SK-N-SH (cell line): ENCODE results near the gene TAX1BP1. TPM values are rescaled to one million over a fixed set of nuclear protein-coding genes. Genes with fewer than 3 reads are reported as not detected.

Source experiments
- CTCF ChIA-PET: fragments of 300-600, 350-600 bp; formaldehyde crosslinking; extraction: SDS; loops from one replicate; lab custom pipeline; 2021; lab: Yijun Ruan, JAX
- POLR2A ChIA-PET: fragments of 350-600 bp; sonication (Branson Sonifier 250); formaldehyde crosslinking; extraction: SDS; loops from one replicate; lab custom pipeline; 2020; ENCODE audit warnings: antibody characterized with exemption, inconsistent platforms; lab: Yijun Ruan, JAX
- DNase-seq: peaks from one replicate; pipeline ENCODE4 v3.0.0; 2012
- H2AFZ ChIP-seq: fragments of 200-600 bp; sonication (generic); 2 replicates; pipeline ENCODE4 v1.8.1; 2016; ENCODE audit warnings: antibody characterized with exemption, mild to moderate bottlenecking, low read depth
- H3F3A ChIP-seq: fragments of 200-600 bp; sonication (generic); replicated peaks from 2 replicates; pipeline ENCODE3; 2016; ENCODE audit warnings: antibody characterized with exemption, mild to moderate bottlenecking; ENCODE audit not compliant: insufficient read depth
- H3K27ac ChIP-seq, 2 experiments: fragments of 200-500 bp in 1 of 2; fragments of 200-600 bp in 1 of 2; sonication (Bioruptor generic) in 1 of 2; sonication (generic), shearing (Covaris generic) in 1 of 2; 2 replicates each; pipeline versions ENCODE4 v1.5.1 to v1.6.1; 2014 to 2016; ENCODE audit warnings: low read depth in 2 of 2, inconsistent platforms in 1 of 2, low read length in 1 of 2, mild to moderate bottlenecking in 1 of 2, mixed read lengths in 1 of 2
- H3K27me3 ChIP-seq: fragments of 200-600 bp; sonication (generic), shearing (Covaris generic); 2 replicates; pipeline ENCODE4 v1.6.1; 2016; ENCODE audit warnings: mixed run types; ENCODE audit not compliant: insufficient read depth
- H3K36me3 ChIP-seq, 2 experiments: fragments of 200-500 bp in 1 of 2; fragments of 200-600 bp in 1 of 2; sonication (Bioruptor generic) in 1 of 2; sonication (generic) in 1 of 2; replicated peaks in 1 of 2; 2 replicates each; pipeline versions ENCODE3 to v1.5.1; 2014 to 2016; ENCODE audit warnings: low read length in 1 of 2, mild to moderate bottlenecking in 1 of 2; ENCODE audit not compliant: insufficient read depth in 2 of 2, control insufficient read depth in 1 of 2
- H3K4me1 ChIP-seq, 2 experiments: fragments of 200-500 bp in 1 of 2; fragments of 200-600 bp in 1 of 2; sonication (Bioruptor generic) in 1 of 2; sonication (generic), shearing (Covaris generic) in 1 of 2; 2 replicates each; pipeline versions ENCODE4 v1.5.1 to v1.6.1; 2014 to 2016; ENCODE audit warnings: low read depth in 1 of 2, low read length in 1 of 2, mixed run types in 1 of 2; ENCODE audit not compliant: insufficient read depth in 2 of 2, control insufficient read depth in 1 of 2
- H3K4me2 ChIP-seq: fragments of 200-600 bp; sonication (generic), shearing (Covaris generic); 2 replicates; pipeline ENCODE4 v1.6.1; 2017; ENCODE audit warnings: mixed run types
- H3K4me3 ChIP-seq, 2 experiments: fragments of 200-500 bp in 1 of 2; fragments of 200-600 bp in 1 of 2; sonication (Bioruptor generic) in 1 of 2; sonication (generic), shearing (Covaris generic) in 1 of 2; 2 replicates each; pipeline versions ENCODE4 v1.5.1 to v1.8.1; 2014 to 2016; ENCODE audit warnings: low read depth in 2 of 2, inconsistent platforms in 1 of 2, low read length in 1 of 2, mild to moderate bottlenecking in 1 of 2, mixed read lengths in 1 of 2, moderate library complexity in 1 of 2
- H3K79me2 ChIP-seq: fragments of 200-600 bp; sonication (generic); 2 replicates; pipeline ENCODE4 v1.8.1; 2017; ENCODE audit warnings: mild to moderate bottlenecking; ENCODE audit not compliant: insufficient read depth
- H3K9ac ChIP-seq: fragments of 200-600 bp; sonication (generic); 2 replicates; pipeline ENCODE4 v1.6.1; 2017; ENCODE audit warnings: mixed run types
- H3K9me2 ChIP-seq: fragments of 200-600 bp; sonication (generic); 2 replicates; pipeline ENCODE4 v1.6.1; 2017; ENCODE audit warnings: mixed run types
- H3K9me3 ChIP-seq: fragments of 200-600 bp; sonication (generic); 2 replicates; pipeline ENCODE4 v1.6.1; 2017; ENCODE audit warnings: mixed run types, mild to moderate bottlenecking, moderate library complexity
- H4K20me1 ChIP-seq: fragments of 200-600 bp; sonication (generic); 2 replicates; pipeline ENCODE4 v1.6.1; 2017; ENCODE audit warnings: mild to moderate bottlenecking, mixed run types; ENCODE audit not compliant: insufficient read depth
- CTCF ChIP-seq: fragments of 200-600 bp; sonication (generic); IDR thresholded peaks from 2 replicates; pipeline ENCODE4 v1.6.1; 2017; ENCODE audit warnings: antibody characterized with exemption, mild to moderate bottlenecking, moderate library complexity
- EP300 ChIP-seq, 2 experiments: IDR thresholded peaks; 2 replicates each; pipeline versions ENCODE4 v1.4.0 to v1.6.1; 2012; ENCODE audit warnings: borderline replicate concordance in 1 of 2, low read depth in 1 of 2, low read length in 1 of 2
- FOSL2 ChIP-seq: IDR thresholded peaks from 2 replicates; pipeline ENCODE4 v1.4.0; 2012; ENCODE audit warnings: low read depth, mild to moderate bottlenecking, moderate library complexity, borderline replicate concordance
- FOXJ3 ChIP-seq: sonication (generic); formaldehyde crosslinking; IDR thresholded peaks from 2 replicates; pipeline ENCODE4 v1.5.1; 2020; ENCODE audit warnings: mild to moderate bottlenecking, missing genetic modification reagents
- JUND ChIP-seq: IDR thresholded peaks from 2 replicates; pipeline ENCODE4 v1.4.0; 2012
- MXI1 ChIP-seq: IDR thresholded peaks from 2 replicates; pipeline ENCODE4 v1.6.1; 2012; ENCODE audit warnings: mild to moderate bottlenecking, low read depth, low read length, improper control_type of control experiment
- NRF1 ChIP-seq: IDR thresholded peaks from 2 replicates; pipeline ENCODE4 v1.6.1; 2012; ENCODE audit warnings: low read depth, mild to moderate bottlenecking, low read length
- POLR2AphosphoS5 ChIP-seq: IDR thresholded peaks from 2 replicates; pipeline ENCODE4 v1.6.1; 2012; ENCODE audit warnings: low read depth, low read length
- RCOR1 ChIP-seq: fragments of 150-350 bp; IDR thresholded peaks from 2 replicates; pipeline ENCODE4 v1.6.1; 2017; ENCODE audit warnings: antibody characterized with exemption, low read length
- REST ChIP-seq: IDR thresholded peaks from 2 replicates; pipeline ENCODE4 v1.6.1; 2012; ENCODE audit warnings: mild to moderate bottlenecking, low read depth, low read length, moderate library complexity
- RXRA ChIP-seq: IDR thresholded peaks from 2 replicates; pipeline ENCODE4 v1.4.0; 2012; ENCODE audit warnings: low read depth, mild to moderate bottlenecking, borderline replicate concordance
- SIN3A ChIP-seq: IDR thresholded peaks from 2 replicates; pipeline ENCODE4 v1.6.1; 2012; ENCODE audit warnings: low read depth, mild to moderate bottlenecking, low read length, moderate library complexity, borderline replicate concordance
- WGBS: methylation state at CpG from one replicate; pipeline ENCODE4 v1.1.6; 2017; ENCODE audit warnings: low lambda C conversion rate; 5-methylcytosine and 5-hydroxymethylcytosine counted together
- polyA plus RNA-seq, 3 experiments: library from polyadenylated mRNA; depleted of rRNA; stranded (reverse); fragments of >200 nt; gene quantifications; 2 replicates each; pipeline ENCODE4 v1.2.3, GENCODE V29; 2012
- TF ChIP-seq, protein P1 (sequence below): fragments of 150-350 bp; IDR thresholded peaks from 2 replicates; pipeline ENCODE4 v1.6.1; 2017; ENCODE audit warnings: antibody characterized with exemption, low read length, low read depth, borderline replicate concordance
- TF ChIP-seq, protein P2 (sequence below): IDR thresholded peaks from 2 replicates; pipeline ENCODE4 v1.4.0; 2012; ENCODE audit warnings: low read depth, borderline replicate concordance

The TAX1BP1 gene
- polyA plus RNA-seq, 1 of the 3 experiments (the other 2 are of a cell fraction): 70.3 TPM

DNA sequence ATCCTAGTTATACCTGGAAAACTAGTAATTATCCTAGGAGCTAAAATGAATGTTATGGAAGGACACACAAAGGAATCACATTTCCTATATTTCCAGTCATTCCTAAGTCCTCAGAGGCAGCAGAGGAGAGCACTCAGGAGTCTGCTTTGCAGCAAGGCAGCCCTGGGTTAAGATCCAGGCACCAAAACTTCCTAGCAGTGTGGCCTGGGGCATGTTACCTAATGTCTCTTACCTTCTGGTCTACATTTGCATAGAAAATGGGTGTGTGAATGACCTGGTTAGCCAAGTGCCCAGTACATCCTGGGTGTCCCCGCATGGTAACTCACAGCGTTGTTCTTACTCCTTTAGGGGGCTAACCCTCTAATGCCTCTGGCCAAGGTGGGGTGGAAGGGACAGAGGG lies 135.9 kb downstream of the TAX1BP1 start (continued):
- TF ChIP-seq REST: no peak
- TF ChIP-seq, protein P1, sequence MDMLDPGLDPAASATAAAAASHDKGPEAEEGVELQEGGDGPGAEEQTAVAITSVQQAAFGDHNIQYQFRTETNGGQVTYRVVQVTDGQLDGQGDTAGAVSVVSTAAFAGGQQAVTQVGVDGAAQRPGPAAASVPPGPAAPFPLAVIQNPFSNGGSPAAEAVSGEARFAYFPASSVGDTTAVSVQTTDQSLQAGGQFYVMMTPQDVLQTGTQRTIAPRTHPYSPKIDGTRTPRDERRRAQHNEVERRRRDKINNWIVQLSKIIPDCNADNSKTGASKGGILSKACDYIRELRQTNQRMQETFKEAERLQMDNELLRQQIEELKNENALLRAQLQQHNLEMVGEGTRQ: no peak

DNA sequence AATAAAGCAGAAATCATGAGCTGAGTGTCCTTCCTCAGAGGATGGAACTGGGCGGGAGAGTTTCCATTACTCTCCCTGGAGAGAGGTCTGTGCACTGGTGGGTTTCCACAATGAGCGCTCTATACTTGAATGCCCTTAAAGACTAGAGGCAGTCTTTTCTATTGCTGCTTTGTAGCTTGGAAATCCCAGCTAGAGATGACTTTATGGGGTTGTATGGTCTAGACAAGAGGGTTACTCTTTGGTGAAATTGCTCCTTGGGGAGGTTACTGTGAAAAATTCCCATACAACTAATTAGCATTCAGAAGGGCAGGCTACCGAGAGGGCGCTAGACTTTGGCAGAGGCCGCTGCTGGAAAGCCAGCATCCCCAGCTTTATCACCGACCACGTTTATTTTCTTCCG lies 136.8 kb downstream of the TAX1BP1 start:
- Histone ChIP-seq H3K36me3 (no peaks in the 10 kb centered on the region), H3K79me2 (no peaks in the 10 kb centered on the region), H3K9ac (no peak overlapping the region), H3K27me3 (no peaks in the 10 kb centered on the region), H3K9me3 (no peaks in the 10 kb centered on the region), H3K27ac (no peak overlapping the region), H3K4me1 (peaks cover 7 to 10% of the 10 kb centered on the region in 2 experiments), H3F3A (no peaks in the 10 kb centered on the region), H3K4me3 (no peak overlapping the region), H2AFZ (no peak overlapping the region), H4K20me1 (no peaks in the 10 kb centered on the region), H3K4me2 (no peak overlapping the region), H3K9me2 (no peaks in the 10 kb centered on the region)
- no peak for DNase-seq
- ChIA-PET CTCF (interaction anchor here (1.0 to 1.5 kb wide), 2 partner anchors 11 to 44 kb away, joined by 3 read pairs; no protein-coding TSS in a partner anchor), POLR2A (no interaction called here)
- TF ChIP-seq SIN3A (no peak), JUND (no peak), NRF1 (no peak), MXI1 (no peak), POLR2AphosphoS5 (no peak), RXRA (no peak), REST (no peak), EP300 (IDR thresholded peaks at IDR 0.05; ENCODE audit: borderline replicate concordance in 1 of 2, low read depth in 1 of 2, low read length in 1 of 2) (no peak), FOSL2 (no peak), CTCF (no peak), RCOR1 (no peak), FOXJ3 (CRISPR knock-in tag) (no peak)
- TF ChIP-seq, protein P1: no peak
- TF ChIP-seq, protein P2, sequence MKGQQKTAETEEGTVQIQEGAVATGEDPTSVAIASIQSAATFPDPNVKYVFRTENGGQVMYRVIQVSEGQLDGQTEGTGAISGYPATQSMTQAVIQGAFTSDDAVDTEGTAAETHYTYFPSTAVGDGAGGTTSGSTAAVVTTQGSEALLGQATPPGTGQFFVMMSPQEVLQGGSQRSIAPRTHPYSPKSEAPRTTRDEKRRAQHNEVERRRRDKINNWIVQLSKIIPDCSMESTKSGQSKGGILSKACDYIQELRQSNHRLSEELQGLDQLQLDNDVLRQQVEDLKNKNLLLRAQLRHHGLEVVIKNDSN: no peak
- WGBS: 87% methylated on average over 8 of the region's 8 CpGs
